ENCODE data around the gene USP40. TPM values are rescaled to one million over a fixed set of nuclear protein-coding genes. Genes with fewer than 3 reads are reported as not detected.

Gene USP40
- total RNA-seq, 1 experiment from 2014 or later: 10.3 TPM

DNA sequence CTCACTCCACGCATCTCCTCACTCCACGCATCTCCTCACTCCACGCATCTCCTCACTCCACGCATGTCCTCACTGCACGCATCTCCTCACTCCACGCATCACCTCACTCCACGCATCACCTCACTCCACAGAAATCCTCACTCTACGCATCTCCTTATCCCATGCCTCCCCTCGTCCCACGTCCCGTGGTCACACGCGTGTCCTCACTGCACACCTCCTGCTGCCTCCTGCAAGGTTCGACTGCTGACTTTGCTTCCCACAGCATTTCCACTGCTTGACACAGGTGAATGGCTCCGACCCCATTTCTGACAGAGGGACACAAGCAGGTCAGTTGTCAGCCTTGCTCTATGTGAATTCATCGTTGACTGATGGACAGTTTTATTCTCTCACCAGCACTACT lies 103.0 kb downstream of the USP40 start (continued):
- TF ChIP-seq, protein P1, sequence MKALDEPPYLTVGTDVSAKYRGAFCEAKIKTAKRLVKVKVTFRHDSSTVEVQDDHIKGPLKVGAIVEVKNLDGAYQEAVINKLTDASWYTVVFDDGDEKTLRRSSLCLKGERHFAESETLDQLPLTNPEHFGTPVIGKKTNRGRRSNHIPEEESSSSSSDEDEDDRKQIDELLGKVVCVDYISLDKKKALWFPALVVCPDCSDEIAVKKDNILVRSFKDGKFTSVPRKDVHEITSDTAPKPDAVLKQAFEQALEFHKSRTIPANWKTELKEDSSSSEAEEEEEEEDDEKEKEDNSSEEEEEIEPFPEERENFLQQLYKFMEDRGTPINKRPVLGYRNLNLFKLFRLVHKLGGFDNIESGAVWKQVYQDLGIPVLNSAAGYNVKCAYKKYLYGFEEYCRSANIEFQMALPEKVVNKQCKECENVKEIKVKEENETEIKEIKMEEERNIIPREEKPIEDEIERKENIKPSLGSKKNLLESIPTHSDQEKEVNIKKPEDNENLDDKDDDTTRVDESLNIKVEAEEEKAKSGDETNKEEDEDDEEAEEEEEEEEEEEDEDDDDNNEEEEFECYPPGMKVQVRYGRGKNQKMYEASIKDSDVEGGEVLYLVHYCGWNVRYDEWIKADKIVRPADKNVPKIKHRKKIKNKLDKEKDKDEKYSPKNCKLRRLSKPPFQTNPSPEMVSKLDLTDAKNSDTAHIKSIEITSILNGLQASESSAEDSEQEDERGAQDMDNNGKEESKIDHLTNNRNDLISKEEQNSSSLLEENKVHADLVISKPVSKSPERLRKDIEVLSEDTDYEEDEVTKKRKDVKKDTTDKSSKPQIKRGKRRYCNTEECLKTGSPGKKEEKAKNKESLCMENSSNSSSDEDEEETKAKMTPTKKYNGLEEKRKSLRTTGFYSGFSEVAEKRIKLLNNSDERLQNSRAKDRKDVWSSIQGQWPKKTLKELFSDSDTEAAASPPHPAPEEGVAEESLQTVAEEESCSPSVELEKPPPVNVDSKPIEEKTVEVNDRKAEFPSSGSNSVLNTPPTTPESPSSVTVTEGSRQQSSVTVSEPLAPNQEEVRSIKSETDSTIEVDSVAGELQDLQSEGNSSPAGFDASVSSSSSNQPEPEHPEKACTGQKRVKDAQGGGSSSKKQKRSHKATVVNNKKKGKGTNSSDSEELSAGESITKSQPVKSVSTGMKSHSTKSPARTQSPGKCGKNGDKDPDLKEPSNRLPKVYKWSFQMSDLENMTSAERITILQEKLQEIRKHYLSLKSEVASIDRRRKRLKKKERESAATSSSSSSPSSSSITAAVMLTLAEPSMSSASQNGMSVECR (CRISPR knock-in tag; IDR thresholded peaks at IDR 0.05; ENCODE audit: borderline replicate concordance): no peak
- TF ChIP-seq, protein P2, sequence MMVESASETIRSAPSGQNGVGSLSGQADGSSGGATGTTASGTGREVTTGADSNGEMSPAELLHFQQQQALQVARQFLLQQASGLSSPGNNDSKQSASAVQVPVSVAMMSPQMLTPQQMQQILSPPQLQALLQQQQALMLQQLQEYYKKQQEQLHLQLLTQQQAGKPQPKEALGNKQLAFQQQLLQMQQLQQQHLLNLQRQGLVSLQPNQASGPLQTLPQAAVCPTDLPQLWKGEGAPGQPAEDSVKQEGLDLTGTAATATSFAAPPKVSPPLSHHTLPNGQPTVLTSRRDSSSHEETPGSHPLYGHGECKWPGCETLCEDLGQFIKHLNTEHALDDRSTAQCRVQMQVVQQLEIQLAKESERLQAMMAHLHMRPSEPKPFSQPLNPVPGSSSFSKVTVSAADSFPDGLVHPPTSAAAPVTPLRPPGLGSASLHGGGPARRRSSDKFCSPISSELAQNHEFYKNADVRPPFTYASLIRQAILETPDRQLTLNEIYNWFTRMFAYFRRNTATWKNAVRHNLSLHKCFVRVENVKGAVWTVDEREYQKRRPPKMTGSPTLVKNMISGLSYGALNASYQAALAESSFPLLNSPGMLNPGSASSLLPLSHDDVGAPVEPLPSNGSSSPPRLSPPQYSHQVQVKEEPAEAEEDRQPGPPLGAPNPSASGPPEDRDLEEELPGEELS (CRISPR knock-in tag; IDR thresholded peaks at IDR 0.05): no peak

DNA sequence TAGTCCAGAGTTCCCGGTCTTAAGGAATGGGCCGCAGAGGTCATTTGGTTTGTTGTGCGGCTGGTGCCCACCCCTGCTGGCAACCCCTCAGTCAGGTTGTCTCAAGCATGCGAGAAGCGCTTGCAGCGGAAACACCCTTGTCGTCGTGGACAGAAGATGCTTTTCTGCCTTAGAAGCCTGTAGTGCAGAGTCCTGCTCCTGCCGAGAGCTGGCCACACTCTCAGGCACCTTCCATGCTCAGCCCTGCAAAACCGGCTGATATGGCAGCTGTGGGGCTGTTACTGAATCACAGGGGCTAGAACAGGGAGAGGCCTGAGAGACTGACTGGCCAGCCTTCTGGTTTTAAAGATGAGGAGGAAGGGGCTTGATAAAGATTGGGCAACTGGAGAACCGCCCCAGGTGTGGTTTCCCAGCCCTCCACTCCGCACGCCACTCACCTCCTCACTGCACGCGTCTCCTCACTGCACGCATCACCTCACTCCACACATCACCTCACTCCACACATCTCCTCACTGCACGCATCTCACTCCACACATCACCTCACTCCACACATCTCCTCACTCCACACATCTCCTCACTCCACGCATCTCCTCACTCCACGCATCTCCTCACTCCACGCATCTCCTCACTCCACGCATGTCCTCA lies 103.6 kb downstream of the USP40 start:
- ChIA-PET CTCF (interaction anchor here (2.0 kb wide), 1 partner anchor 14 kb away, joined by 7 read pairs; no protein-coding TSS in a partner anchor), POLR2A (no interaction called here)
- H3K4me1 Mint-ChIP-seq: no peaks in the 10 kb centered on the region
- ATAC-seq: no peak
- H3K27ac Mint-ChIP-seq: no peak overlapping the region
- H3K4me3 Mint-ChIP-seq: no peak overlapping the region
- no peaks in the 10 kb centered on the region for H3K9me3 Mint-ChIP-seq
- TF ChIP-seq HMGA2 (CRISPR knock-in tag; IDR thresholded peaks at IDR 0.05): no peak
- no peak for TF ChIP-seq GABPB1 (CRISPR knock-in tag; IDR thresholded peaks at IDR 0.05)
- TF ChIP-seq NR1H2 (CRISPR knock-in tag; IDR thresholded peaks at IDR 0.05): no peak
- TF ChIP-seq, protein P3, sequence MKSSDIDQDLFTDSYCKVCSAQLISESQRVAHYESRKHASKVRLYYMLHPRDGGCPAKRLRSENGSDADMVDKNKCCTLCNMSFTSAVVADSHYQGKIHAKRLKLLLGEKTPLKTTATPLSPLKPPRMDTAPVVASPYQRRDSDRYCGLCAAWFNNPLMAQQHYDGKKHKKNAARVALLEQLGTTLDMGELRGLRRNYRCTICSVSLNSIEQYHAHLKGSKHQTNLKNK (CRISPR knock-in tag; IDR thresholded peaks at IDR 0.05): no peak
- TF ChIP-seq, protein P4, sequence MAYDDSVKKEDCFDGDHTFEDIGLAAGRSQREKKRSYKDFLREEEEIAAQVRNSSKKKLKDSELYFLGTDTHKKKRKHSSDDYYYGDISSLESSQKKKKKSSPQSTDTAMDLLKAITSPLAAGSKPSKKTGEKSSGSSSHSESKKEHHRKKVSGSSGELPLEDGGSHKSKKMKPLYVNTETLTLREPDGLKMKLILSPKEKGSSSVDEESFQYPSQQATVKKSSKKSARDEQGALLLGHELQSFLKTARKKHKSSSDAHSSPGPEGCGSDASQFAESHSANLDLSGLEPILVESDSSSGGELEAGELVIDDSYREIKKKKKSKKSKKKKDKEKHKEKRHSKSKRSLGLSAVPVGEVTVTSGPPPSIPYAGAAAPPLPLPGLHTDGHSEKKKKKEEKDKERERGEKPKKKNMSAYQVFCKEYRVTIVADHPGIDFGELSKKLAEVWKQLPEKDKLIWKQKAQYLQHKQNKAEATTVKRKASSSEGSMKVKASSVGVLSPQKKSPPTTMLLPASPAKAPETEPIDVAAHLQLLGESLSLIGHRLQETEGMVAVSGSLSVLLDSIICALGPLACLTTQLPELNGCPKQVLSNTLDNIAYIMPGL (CRISPR knock-in tag; IDR thresholded peaks at IDR 0.05): no peak
- TF ChIP-seq ZNF317 (CRISPR knock-in tag; IDR thresholded peaks at IDR 0.05; ENCODE audit: borderline replicate concordance, low read depth): no peak
- no peak for TF ChIP-seq FOXK1 (CRISPR knock-in tag; IDR thresholded peaks at IDR 0.05)
- TF ChIP-seq, protein P5, sequence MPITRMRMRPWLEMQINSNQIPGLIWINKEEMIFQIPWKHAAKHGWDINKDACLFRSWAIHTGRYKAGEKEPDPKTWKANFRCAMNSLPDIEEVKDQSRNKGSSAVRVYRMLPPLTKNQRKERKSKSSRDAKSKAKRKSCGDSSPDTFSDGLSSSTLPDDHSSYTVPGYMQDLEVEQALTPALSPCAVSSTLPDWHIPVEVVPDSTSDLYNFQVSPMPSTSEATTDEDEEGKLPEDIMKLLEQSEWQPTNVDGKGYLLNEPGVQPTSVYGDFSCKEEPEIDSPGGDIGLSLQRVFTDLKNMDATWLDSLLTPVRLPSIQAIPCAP (CRISPR knock-in tag; IDR thresholded peaks at IDR 0.05): no peak
- peaks cover 29% of the 10 kb centered on the region for H3K36me3 Mint-ChIP-seq
- DNase-seq (ENCODE audit: low spot score): no peak
- no peaks in the 10 kb centered on the region for H3K27me3 Mint-ChIP-seq (ENCODE audit: low read depth)

DNA sequence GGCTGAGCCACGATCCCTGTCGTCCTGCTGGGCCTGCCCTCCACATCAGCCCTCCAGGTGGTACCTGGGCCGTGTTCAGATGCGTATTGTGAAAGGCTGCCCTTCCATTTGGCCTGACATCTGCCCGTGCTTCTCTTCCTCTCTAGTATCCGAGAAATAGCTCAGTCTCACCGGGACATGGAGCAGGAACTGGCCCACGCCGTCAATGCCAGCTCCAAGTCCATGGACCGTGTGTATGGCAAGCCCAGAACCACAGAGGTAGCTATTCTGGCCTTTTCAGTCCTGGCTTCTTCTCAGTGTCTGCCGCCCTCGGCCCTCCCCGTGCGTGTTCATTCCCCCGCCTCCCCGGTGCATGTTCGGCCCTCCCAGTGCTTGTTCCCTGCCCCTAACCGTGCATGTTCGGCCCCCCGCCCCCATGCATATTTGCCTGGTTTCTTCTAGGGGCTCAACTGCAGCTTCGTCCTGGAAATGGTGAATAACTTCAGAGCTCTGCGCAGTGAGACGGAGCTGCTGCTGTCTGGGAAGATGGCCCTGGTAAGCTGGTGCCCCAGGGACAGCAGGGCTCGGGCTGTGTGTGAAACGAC lies 104.3 kb downstream of the USP40 start:
- peaks cover 34% of the 10 kb centered on the region for H3K36me3 Mint-ChIP-seq
- CTCF ChIA-PET: interaction anchor here (2.0 kb wide), 1 partner anchor 14 kb away, joined by 7 read pairs; no protein-coding TSS in a partner anchor
- no peaks in the 10 kb centered on the region for H3K27me3 Mint-ChIP-seq (ENCODE audit: low read depth)
- H3K9me3 Mint-ChIP-seq: no peaks in the 10 kb centered on the region
- no peak overlapping the region for H3K4me3 Mint-ChIP-seq
- ATAC-seq (no peak), DNase-seq (ENCODE audit: low spot score) (no peak)
- POLR2A ChIA-PET: no interaction called here
- no peak overlapping the region for H3K27ac Mint-ChIP-seq
- no peaks in the 10 kb centered on the region for H3K4me1 Mint-ChIP-seq
- TF ChIP-seq, protein P2 (CRISPR knock-in tag; IDR thresholded peaks at IDR 0.05): no peak
- TF ChIP-seq ELF4 (CRISPR knock-in tag; IDR thresholded peaks at IDR 0.05; ENCODE audit: low read depth): no peak
- TF ChIP-seq PRRX2 (CRISPR knock-in tag; IDR thresholded peaks at IDR 0.05): no peak
- TF ChIP-seq, protein P6, sequence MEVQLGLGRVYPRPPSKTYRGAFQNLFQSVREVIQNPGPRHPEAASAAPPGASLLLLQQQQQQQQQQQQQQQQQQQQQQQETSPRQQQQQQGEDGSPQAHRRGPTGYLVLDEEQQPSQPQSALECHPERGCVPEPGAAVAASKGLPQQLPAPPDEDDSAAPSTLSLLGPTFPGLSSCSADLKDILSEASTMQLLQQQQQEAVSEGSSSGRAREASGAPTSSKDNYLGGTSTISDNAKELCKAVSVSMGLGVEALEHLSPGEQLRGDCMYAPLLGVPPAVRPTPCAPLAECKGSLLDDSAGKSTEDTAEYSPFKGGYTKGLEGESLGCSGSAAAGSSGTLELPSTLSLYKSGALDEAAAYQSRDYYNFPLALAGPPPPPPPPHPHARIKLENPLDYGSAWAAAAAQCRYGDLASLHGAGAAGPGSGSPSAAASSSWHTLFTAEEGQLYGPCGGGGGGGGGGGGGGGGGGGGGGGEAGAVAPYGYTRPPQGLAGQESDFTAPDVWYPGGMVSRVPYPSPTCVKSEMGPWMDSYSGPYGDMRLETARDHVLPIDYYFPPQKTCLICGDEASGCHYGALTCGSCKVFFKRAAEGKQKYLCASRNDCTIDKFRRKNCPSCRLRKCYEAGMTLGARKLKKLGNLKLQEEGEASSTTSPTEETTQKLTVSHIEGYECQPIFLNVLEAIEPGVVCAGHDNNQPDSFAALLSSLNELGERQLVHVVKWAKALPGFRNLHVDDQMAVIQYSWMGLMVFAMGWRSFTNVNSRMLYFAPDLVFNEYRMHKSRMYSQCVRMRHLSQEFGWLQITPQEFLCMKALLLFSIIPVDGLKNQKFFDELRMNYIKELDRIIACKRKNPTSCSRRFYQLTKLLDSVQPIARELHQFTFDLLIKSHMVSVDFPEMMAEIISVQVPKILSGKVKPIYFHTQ (CRISPR knock-in tag; IDR thresholded peaks at IDR 0.05): no peak
- TF ChIP-seq, protein P7, sequence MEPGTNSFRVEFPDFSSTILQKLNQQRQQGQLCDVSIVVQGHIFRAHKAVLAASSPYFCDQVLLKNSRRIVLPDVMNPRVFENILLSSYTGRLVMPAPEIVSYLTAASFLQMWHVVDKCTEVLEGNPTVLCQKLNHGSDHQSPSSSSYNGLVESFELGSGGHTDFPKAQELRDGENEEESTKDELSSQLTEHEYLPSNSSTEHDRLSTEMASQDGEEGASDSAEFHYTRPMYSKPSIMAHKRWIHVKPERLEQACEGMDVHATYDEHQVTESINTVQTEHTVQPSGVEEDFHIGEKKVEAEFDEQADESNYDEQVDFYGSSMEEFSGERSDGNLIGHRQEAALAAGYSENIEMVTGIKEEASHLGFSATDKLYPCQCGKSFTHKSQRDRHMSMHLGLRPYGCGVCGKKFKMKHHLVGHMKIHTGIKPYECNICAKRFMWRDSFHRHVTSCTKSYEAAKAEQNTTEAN (CRISPR knock-in tag; IDR thresholded peaks at IDR 0.05): no peak
- no peak for TF ChIP-seq TP53 (CRISPR knock-in tag; IDR thresholded peaks at IDR 0.05)
- TF ChIP-seq EMX1 (CRISPR knock-in tag; IDR thresholded peaks at IDR 0.05): no peak
